ENCODE results near the gene PIP4K2A.
"Not testable (repeated sequence)": the region's sequence is repeated elsewhere in the genome, so short reads cannot be mapped to it uniquely, and the experiment has no call there.

- not testable (repeated sequence) for TF ChIP-seq EZH2 (IDR thresholded peaks at IDR 0.05); POLR2AphosphoS5 (IDR thresholded peaks at IDR 0.05; ENCODE audit: borderline replicate concordance, low read depth, low read length)
Observed at GRCh38 chr10:22512015-22512414, 202.4 kb downstream of the PIP4K2A start.

Data from SK-N-MC (cell line).